ENCODE results near the gene ZBED1.
"Not testable (repeated sequence)": the region's sequence is repeated elsewhere in the genome, so short reads cannot be mapped to it uniquely, and the experiment has no call there.

ZBED1 gene

GRCh38 chrX:2471126-2471525 lies 29.6 kb downstream of the ZBED1 start:
- DNase-seq, result not testable (repeated sequence)

- DNase-seq, result not testable (repeated sequence)
Observed at GRCh38 chrX:2469852-2470251, 30.9 kb downstream of the ZBED1 start.

GRCh38 chrX:2469196-2469685 lies 31.5 kb downstream of the ZBED1 start:
- DNase-seq, result no peak

- DNase-seq, result no peak
Observed at GRCh38 chrX:2468261-2469195, 32.2 kb downstream of the ZBED1 start.

GRCh38 chrX:2466876-2467656 lies 33.7 kb downstream of the ZBED1 start:
- no peak for DNase-seq

- no peak for DNase-seq
Observed at GRCh38 chrX:2464677-2465166, 36.1 kb downstream of the ZBED1 start.

GRCh38 chrX:2463973-2464676 lies 36.7 kb downstream of the ZBED1 start:
- DNase-seq, result no peak

- DNase-seq, result not testable (repeated sequence)
Observed at GRCh38 chrX:2463481-2463880, 37.3 kb downstream of the ZBED1 start.

GRCh38 chrX:2462780-2463179 lies 38.0 kb downstream of the ZBED1 start:
- DNase-seq, result no peak

GRCh38 chrX:2462074-2462473 lies 38.7 kb downstream of the ZBED1 start:
- no peak for DNase-seq

GRCh38 chrX:2461711-2462016 lies 39.1 kb downstream of the ZBED1 start:
- DNase-seq, result no peak

GRCh38 chrX:2460821-2461710 lies 39.7 kb downstream of the ZBED1 start:
- DNase-seq, result not testable (repeated sequence)

- not testable (repeated sequence) for DNase-seq
Observed at GRCh38 chrX:2460048-2460447, 40.7 kb downstream of the ZBED1 start.

- no peak for DNase-seq
Observed at GRCh38 chrX:2458309-2458708, 42.5 kb downstream of the ZBED1 start.

GRCh38 chrX:2457289-2458133 lies 43.3 kb downstream of the ZBED1 start:
- no peak for DNase-seq

- not testable (repeated sequence) for DNase-seq
Observed at GRCh38 chrX:2456091-2456490, 44.7 kb downstream of the ZBED1 start.

GRCh38 chrX:2454620-2455019 lies 46.2 kb downstream of the ZBED1 start:
- DNase-seq, result not testable (repeated sequence)

GRCh38 chrX:2452799-2453198 lies 48.0 kb downstream of the ZBED1 start:
- no peak for DNase-seq

- no peak for DNase-seq
Observed at GRCh38 chrX:2452317-2452784, 48.4 kb downstream of the ZBED1 start.

- no peak for DNase-seq
Observed at GRCh38 chrX:2451501-2452316, 49.1 kb downstream of the ZBED1 start.

All from NCI-H1092 treated with DMSO at 0.1 percent for 48 hours (cell line).